Choroid plexus epithelial cell (primary cell): Measurements from ENCODE around the gene RNF34.
A peak's percentile ranks its signal among the peaks of the same experiment; 100 is the strongest.

Experiments
- DNase-seq: peaks from one replicate; pipeline ENCODE4 v3.0.0-alpha.2; 2010; ENCODE audit warnings: low read depth
- H3K4me3 ChIP-seq: 2 replicates; pipeline ENCODE4 v1.5.1; 2011; ENCODE audit warnings: low read depth, mild to moderate bottlenecking, control low read depth, low read length, moderate library complexity
- TF ChIP-seq, protein P1 (sequence below): conservative IDR thresholded peaks from 2 replicates; pipeline ENCODE4 v1.5.1; 2011; ENCODE audit warnings: low read depth, mild to moderate bottlenecking, control low read depth, inconsistent platforms, low read length, moderate library complexity

The RNF34 gene

GRCh38 chr12:121440768-121441167 lies 40.9 kb downstream of the RNF34 start:
- TF ChIP-seq, protein P1, sequence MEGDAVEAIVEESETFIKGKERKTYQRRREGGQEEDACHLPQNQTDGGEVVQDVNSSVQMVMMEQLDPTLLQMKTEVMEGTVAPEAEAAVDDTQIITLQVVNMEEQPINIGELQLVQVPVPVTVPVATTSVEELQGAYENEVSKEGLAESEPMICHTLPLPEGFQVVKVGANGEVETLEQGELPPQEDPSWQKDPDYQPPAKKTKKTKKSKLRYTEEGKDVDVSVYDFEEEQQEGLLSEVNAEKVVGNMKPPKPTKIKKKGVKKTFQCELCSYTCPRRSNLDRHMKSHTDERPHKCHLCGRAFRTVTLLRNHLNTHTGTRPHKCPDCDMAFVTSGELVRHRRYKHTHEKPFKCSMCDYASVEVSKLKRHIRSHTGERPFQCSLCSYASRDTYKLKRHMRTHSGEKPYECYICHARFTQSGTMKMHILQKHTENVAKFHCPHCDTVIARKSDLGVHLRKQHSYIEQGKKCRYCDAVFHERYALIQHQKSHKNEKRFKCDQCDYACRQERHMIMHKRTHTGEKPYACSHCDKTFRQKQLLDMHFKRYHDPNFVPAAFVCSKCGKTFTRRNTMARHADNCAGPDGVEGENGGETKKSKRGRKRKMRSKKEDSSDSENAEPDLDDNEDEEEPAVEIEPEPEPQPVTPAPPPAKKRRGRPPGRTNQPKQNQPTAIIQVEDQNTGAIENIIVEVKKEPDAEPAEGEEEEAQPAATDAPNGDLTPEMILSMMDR = no peak
- H3K4me3 ChIP-seq = no peak overlapping the region
- DNase-seq = no peak

GRCh38 chr12:121441555-121441954 lies 41.6 kb downstream of the RNF34 start:
- no peak for DNase-seq
- no peak overlapping the region for H3K4me3 ChIP-seq
- TF ChIP-seq, protein P1 = no peak

DNA sequence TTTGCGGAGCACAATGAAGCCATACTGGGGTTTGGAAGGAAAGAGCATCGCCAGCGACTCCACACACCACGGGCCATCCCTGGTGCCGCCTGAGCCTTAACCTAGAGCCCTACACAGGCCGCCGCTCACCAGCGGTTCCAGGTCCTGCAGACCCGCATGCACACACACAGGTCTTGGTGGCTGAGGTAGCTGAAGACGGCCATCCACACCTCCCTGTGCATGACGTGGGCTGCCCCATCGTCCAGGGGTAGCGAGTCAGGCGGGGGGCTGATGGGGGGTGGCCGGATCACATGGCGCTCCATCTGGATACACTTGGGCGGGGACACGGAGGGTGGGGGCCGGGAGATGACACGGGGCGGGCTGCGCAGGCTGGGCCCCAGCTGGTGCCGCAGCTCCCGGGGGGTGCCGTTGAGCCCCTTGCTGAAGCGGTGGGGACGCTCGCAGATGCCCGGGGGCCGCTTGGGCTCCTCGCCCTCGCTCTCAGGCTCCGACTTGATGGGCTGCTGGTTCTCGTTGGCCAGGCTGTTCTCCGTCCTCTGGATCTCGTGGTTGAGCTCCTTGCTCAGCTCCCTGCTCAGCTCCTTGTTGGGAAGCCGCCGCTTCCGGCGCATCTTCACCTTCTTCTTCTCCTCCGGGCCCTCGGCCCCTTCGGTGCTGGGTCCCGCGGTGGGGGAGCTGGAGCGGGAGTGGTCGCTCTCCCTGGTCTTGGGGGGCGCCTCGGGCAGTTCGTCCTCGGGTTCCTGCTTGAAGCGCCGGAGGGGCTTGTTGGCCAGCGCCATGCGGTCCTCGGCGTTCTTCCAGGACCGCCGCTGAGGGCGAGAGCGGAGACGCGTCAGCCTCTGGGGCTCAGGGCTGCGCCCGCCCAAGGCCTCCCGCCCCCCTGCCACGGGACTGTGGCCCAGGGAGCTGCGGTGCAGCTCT lies 42.4 kb downstream of the RNF34 start:
- H3K4me3 ChIP-seq = no peak overlapping the region
- TF ChIP-seq, protein P1 = no peak
- no peak for DNase-seq

GRCh38 chr12:121443193-121443870 lies 43.4 kb downstream of the RNF34 start:
- TF ChIP-seq, protein P1 = peak; percentile 93
- DNase-seq = peak; percentile 82
- H3K4me3 ChIP-seq = no peak overlapping the region

DNA sequence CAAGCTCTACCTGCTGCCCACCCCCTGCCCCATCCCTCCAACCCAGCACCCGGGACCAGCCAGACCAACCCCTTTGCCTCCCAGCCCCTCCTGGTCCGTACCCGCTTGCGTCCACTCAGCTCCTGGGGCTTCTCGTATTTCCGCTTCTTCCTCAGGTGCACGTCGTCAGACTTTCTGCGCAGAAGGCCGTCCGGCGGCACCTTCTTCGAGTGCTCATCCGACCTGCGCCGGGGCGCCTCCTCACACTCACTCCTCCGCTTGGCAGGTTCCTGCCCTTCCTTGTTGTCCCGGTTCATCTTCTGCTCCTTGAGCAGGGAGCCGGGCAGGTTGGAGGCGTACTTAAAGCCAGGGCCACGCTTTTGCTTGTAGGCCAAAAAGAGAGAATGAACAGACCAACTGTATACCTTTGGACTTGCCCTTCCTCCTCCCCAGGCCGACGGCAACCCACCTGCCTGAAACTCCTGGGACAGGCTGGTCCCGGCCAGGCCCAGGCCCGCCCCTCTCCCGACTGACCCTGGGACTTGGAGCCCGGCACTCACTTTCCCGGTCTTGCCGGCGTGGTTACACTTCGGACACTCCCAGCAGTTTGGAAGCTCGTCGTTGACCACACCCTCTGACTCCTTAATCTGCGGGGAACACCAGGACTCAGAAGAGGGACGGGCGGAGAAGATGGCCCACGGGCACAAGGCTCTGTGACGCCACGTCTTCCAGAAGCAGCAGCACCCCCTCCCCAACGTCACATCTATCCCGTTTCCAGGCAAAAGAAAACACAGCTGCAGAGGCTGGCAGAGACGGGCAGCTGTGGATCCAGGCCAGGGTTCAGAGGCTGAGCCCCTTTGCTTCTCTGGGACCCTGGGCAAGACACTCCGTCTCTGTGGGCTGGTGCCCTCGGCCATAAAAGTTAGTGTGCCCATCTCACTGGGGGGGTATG lies 44.3 kb downstream of the RNF34 start:
- DNase-seq = no peak
- TF ChIP-seq, protein P1 = no peak
- no peak overlapping the region for H3K4me3 ChIP-seq

DNA sequence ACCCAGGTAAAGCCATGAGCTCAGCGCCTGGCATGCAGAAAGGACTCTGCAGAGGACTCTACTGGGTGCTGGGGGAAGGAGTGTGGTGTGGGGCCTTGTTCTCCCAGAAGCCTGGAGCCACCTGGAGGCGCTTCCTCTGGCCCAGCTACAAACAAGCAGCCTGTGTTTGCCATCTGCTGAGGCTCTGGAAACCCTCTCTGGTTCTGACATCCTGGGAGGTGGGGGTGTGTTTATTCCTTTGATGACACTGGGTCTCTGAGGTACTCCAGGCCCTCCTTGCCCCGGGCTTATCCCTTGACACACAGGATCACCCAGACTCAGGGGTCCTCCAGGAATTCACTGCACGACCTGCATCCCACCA lies 44.9 kb downstream of the RNF34 start:
- H3K4me3 ChIP-seq = no peak overlapping the region
- TF ChIP-seq, protein P1 = no peak
- no peak for DNase-seq
